Fibroblast of skin of scalp (primary cell): Measurements from ENCODE around the gene GPR62.

Experiments
- DNase-seq: peaks from one replicate; pipeline ENCODE4 v3.0.0-alpha.2; 2013

Gene GPR62

GRCh38 chr3:51955893-51956770 is 951 bp downstream of the GPR62 start:
- DNase-seq: peak; percentile 62

DNA sequence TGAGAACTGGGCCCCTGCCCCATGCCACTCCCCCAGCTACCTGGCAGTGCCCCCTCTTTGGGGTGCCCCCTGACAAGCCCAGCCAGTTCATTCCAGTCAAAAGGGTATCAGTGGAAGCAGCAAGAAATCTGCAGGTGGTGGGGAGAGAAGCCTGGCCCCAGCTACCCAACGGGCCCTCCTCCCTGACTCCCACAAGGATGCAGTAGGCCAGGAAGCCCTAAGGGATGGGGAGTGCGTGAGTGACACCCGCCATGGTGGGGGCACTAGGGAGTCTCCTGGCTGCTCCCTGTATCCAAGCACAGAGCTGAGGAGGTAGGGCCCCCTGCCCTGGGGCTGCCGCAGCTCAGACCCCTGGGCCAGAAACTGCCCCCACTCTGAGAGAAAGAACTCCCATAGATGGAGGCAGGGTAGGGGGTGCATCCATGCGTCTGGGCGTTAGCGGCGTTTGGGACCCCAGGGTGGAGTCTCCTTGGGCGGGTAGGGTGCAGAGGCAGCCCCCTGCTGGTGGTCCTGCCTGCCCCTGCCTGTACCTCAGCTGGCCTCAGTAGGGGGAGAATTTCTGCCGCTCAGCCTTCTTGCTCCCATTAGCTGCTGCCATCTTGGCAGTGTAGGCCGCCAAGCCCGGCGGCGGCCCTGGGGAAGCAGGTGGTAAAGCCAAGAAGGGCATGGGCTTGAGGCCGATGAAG is 2.5 kb downstream of the GPR62 start:
- DNase-seq: no peak

- no peak for DNase-seq
These were observed 3.7 kb downstream of the GPR62 start for GRCh38 chr3:51958603-51959521.

GRCh38 chr3:51959651-51960050 is 4.5 kb downstream of the GPR62 start:
- DNase-seq: no peak

DNA sequence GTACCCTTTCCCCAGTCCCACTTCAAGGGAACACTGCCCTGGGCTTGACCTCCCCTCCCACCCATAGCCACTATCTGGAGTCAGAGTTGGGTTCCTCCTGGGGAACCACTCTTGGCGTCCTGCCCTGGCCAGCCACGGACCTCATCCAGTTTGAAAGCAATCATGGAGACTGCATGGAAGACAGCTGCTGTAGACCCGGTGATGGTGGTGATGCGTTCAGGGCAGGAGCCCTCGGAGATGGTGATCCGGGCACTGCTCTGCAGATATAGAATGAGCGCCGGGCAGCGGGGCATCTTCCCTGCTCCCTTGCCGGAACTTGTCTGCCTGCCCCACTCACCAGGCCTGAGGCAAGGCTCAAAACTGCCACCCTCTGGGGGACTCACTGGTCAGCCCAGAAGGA is 5.2 kb downstream of the GPR62 start:
- no peak for DNase-seq

GRCh38 chr3:51961011-51961410 is 5.8 kb downstream of the GPR62 start:
- no peak for DNase-seq

DNA sequence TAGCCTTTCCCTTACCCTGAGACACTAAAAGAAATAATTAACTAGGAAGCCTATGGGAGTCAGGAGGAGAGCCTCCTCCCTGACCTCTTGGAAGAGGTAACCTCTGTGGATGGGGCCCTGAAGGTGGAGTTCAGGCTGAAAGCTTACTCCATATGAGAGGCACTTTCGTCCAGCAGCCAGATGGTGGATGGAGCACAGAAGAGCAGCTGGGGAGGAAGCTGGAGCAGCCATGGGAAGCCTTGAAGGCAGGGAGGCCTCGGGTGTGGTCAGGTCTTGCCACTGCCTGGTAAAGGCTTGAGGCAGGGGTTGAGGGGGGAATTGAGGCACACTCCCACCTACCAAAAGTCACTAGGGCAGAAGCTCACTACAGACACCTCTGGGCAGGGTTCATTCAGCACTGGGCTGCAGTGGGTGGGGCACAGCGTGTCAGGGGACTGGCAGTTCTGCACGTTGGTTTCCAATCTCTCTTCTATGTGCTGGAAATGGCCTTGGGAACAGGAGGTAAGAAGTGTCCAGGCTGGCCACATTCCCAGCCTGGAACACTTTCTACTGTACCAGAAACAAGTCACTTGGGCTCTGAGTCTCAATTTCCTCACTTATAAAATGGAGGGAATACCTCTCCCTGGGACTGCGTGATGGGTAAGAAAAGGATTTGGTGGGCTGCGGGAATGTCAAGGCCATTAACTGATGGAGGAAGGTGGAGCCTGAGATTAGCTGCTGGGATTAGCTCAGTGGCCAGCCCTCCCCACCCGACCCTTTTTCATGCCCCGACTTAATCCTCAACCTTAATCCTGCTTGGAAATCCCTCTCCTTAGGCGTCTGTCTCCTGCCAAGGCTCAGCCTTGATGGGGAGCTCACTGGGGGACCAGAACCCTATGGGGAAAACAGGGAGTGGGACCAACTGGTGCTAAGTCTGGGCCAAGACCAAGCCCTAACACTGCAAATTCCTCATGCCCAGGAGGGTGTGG is 6.7 kb downstream of the GPR62 start:
- no peak for DNase-seq

DNA sequence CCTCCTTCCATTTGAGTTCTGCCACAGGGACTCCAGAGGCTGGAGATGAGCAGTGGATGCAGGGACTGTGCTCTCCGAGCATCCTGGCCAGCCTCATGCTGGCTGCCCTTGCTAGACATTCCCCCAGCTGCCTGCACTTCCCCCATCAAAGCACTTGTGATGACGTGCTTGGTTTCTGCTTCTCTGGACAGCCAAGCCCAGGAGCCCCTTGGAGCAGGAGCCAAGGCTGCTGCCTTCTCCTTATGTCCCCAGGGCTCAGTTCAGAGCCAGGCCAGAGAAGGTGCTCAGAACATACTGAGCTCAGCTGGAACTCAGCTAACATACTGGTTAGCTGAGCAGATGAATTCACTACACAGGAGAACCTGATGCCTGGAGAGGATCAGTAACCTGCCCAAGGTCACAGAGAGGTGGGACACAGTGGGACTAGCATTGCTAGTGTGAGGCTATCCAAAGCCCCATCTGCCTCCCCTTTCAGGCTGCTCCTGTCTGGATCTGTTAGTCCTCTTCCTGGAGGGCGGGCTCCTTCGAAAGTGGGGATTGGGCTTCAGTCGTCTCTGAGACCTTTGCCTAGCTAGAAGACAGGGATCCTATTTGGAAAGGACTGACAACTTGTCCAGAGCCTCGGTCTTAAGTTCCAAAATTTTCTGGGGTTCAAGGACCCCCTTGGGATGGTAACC is 7.8 kb downstream of the GPR62 start:
- no peak for DNase-seq

DNA sequence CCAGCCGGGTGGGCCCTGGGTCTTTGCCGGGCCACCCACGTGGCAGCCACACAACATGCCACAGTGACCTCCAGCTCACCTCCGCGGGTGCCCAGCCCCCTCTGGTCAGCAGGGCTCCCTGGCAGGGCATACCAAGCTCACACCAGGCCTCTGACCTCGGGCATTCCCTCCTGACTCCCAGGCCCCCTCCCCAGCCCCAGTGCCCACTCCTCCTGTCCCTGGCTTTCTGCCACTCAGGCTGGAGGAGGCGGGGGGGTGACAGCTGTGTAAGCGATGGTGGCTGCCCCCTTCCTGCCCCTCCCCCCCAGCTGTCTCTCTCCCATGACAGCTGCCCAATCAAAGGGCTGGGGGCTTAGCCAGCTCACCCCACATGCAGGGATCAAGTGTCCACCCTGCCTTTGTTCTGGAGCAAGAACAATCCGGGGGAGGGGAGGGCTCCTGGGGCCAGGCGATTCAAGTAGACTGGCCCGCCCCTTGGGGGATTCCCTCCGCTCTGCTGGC is 8.8 kb downstream of the GPR62 start:
- no peak for DNase-seq

DNA sequence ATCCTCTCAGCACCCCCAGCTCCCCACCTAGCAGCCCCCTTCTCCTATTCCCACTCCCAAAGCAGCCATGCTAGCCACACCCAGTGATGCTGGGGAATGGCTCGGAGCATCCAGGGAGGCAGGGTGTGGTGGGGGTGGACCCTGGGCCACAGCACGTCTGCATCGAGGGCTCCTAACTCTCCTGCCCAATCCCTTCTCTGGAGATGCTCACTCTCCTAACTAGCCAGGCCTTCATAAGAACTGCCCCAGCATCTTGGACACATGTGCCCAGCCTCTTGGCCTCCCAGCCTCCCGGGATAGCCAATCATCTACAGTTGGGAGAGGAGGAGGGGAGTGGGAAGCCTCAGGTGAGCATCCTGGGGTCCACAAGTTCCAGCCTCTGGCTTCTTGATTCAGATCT is 9.3 kb downstream of the GPR62 start:
- DNase-seq: no peak

GRCh38 chr3:51966016-51966415 is 10.8 kb downstream of the GPR62 start:
- DNase-seq: no peak

DNA sequence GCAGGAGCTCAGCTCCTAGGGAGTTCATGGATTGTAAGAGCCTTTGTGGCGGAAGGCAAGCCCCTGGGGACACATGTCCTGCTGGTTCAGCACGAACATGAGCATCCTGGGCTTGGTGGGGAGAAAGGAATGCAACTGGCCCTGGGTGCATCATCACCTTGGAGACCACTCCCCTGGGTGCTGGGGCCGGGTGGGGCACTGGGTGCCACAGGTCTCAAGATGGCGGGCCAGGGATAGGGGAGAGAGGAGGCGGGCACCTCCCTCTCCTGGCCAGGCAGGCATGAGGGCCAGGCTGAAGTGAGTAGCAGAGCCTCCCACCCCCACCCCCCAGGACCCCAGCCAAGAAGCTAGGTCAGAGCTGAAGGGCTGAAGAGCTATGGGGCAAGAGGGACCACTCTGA is 11.3 kb downstream of the GPR62 start:
- peak; percentile 15 for DNase-seq

DNA sequence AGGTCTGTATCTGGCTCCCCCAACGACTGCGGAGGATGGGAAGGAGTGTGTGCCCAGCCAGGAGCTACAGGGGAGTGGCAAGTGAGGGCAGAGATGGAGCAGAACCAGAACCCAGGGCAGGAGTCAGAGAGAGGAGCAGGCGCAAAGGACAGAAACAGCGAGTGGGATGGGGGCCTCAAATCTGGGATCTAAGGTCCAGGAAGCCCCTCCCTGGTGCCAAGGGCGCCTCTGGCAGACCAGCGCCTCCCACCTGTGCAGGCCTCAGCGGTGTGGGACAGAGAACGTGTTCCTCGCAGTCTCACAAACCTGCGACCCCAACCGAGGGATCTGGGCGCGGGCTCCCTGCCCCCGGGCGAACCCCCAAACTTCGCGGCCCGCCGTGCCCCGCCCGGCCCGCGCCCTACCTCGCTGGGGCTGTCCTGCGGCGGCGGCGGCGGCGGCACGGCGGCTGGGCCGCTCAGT is 11.8 kb downstream of the GPR62 start:
- DNase-seq: no peak

- DNase-seq: peak; percentile 77
These were observed 12.4 kb downstream of the GPR62 start, which contains the start of gene PCBP4 for GRCh38 chr3:51967384-51968169. PCBP4 (minus strand) TSS chr3:51967454; CDS start chr3:51961240, 6,214 bp downstream.

DNA sequence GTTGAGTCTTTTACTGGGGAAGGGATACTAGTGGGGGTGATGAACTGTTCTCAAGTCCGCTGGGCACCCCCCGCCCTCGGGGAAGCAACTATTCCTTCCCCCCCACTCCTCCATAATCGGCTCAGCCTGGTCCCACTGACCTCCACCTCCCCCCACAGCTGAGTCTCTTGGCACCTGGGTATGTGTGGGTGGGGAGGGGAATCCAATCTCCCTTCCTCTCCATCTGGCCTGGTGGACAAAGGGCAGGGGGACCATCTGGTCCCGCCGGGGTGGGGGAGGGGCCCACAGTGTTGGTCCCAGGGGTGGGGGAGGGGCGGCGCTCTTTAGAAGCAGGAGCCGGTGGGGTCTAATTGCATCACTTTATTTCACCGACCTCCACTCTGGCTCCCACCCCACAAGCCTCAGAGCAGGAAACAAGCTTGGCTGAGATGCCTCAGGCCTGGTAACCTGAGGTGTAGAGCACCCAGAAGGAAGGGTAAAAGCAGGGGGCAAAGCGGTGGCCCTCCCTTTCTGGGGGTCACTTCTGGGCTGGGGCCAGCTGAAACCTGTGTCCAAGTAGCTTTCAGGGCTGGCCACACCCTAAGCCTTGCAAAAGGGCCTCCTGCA is 13.1 kb downstream of the GPR62 start:
- peak; percentile 26 for DNase-seq

DNA sequence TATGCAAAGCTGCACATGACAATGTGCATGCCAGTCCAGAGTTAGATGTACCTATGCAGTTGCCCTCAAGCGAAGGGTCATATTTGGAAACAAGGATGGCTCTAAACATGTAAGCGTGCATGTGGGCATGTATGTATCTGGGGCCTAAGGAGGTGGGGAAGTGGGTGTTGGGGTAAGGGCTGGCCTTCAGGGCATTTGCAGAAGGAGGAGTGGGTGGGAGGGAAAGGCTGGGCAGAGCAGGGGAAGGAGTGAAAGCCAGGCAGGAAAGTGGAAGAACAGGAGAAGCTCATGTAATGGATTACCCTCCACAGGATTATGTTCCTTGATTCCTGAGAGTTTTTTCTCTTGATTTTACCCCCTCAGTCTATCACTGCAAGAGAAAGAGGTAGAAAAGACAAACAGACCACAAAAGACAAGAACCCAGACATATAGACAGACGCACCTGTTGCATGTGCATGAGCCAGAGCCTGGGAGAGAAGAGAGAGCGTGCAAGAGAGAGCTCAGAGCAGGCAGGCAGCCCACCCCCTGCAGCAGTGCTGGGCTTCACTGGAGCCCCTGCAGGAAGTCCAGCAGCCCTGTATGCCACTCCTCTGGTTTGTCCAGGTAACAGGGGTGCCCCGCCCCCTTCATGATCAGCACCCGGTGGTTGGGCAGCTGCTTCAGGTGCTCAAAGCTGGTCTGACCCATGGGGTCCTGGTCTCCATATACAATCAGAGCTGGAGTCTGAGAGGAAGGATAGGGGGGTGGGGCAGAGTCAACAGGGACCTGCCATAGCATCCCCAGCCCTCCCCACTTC is 13.9 kb downstream of the GPR62 start:
- DNase-seq: no peak

DNA sequence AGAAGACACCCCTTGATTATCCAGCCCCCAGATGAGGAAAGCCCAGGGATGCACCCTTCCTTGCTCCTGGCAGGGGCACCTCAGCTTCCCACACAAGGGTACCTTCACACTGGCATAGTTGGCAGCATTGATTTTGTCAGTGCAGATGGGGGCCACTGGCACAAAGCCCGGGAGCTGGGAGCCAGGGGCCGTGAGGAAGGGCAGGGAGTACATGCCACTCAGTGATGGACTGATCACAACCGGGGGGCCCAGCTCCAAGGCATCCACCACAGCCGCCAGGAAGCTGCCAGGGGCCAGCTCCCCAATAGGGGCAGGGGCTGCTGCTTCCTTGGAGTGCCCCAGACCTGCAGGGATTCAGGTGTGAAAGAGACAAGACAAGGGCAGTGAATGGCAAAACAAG is 14.7 kb downstream of the GPR62 start:
- no peak for DNase-seq

DNA sequence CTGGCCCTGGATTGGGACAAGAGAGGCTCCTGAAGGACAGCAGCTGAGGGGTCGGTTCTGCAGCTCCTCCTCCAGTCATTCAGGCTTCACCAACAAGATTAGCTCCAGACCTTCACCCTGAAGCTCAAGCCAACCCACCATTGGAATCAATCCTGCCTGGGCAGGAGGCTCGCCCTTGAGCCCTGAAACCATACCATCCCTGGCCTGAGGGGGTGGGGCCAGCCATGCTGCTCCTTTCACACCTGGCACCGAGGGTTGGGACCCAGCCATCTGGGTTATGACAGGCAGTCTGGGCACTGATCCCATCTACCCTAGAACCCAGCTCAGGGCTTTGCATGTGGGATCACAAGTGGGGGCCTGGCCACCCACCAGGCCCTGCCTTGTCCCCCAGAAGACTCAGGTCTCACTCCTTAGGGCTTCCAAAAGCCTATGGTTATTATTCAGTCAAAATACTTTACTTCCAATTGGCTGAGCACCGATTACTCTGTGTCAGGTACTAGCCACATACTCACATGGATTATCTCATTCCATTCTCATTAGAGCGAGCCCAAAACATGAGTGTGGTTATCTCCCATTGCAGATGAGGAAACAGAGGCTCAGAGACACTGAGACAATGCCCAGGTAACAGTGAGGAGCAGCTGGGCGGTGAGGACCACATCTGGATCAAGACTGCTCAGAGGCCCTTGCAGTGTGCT is 15.6 kb downstream of the GPR62 start:
- no peak for DNase-seq
